Heart left ventricle (tissue), 13 donors: ENCODE results near the gene KHDC1.

ENCODE experiments used
- POLR2A ChIP-seq, 2 donors: fragments of 450-650 bp; IDR thresholded peaks; one replicate each; pipeline ENCODE4 v1.6.1; 2017; ENCODE audit warnings: antibody characterized with exemption in 2 of 2, mild to moderate bottlenecking in 2 of 2, moderate library complexity in 2 of 2
- TF ChIP-seq, protein P1 (sequence below), 12 donors: fragments of 200-600 bp; sonication (generic) in 4 of 12; IDR thresholded peaks; one replicate each; pipeline versions ENCODE4 v1.5.0 to v1.8.0; 2018 to 2022; ENCODE audit warnings: antibody characterized with exemption in 12 of 12, mild to moderate bottlenecking in 5 of 12
- donor health status: ischemic (EF 13 %, LVEDD 7.1; RV severe dilation, severe dysfunction).
- donor health status: DM: no; HTN: yes; CAD: no.
- donor health status: DM: no; HTN: no; CAD: no.
- donor health status: ischemic (EF 25% LVEDD 6.9; RV normal size, moderate dysfunction).
- donor health status: ischemic (EF 25% LVEDD 5.7; RV mildly dilated, moderate dysfunction).
- donor health status: ischemic (EF 35%, LVEDD 5.7; RV mildly dilated, moderate dysfunction).
- donor health status: nonischemic (EF 11% LVEDD 7.7; RV severe dilation, severe dysfunction).
- donor health status: DM: yes; HTN: yes; CAD: no.
- donor health status: PGD.
- donor health status: ischemic (EF 29% LVEDD 5.4; RV normal size, mild dysfunction).
- donor health status: nonischemic (EF 23%, LVEDD 6.1; RV moderate dilation, normal function).

DNA sequence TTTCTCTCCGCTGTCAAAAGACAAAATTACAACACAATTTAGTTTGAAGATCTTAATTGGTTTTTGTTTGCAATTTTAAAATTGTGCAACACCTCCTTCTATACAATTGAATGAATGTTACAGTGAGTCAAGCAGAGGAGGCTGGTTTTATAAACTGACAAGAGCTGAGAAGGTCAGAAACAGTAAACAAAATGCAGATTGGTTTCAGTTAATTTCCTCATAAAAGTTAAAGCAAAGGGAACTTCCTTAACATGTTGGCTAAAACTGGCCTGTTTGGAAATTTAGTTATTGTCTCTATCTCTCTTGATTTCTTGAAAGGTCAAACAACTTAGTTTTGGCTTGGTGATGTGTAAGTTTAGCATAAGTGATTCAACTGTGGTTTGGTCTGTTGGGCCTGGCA is 59.9 kb downstream of the KHDC1 start:
- TF ChIP-seq, protein P1, sequence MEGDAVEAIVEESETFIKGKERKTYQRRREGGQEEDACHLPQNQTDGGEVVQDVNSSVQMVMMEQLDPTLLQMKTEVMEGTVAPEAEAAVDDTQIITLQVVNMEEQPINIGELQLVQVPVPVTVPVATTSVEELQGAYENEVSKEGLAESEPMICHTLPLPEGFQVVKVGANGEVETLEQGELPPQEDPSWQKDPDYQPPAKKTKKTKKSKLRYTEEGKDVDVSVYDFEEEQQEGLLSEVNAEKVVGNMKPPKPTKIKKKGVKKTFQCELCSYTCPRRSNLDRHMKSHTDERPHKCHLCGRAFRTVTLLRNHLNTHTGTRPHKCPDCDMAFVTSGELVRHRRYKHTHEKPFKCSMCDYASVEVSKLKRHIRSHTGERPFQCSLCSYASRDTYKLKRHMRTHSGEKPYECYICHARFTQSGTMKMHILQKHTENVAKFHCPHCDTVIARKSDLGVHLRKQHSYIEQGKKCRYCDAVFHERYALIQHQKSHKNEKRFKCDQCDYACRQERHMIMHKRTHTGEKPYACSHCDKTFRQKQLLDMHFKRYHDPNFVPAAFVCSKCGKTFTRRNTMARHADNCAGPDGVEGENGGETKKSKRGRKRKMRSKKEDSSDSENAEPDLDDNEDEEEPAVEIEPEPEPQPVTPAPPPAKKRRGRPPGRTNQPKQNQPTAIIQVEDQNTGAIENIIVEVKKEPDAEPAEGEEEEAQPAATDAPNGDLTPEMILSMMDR (IDR thresholded peaks at IDR 0.05): no peak
- no peak for TF ChIP-seq POLR2A (IDR thresholded peaks at IDR 0.05)
